Upper lobe of right lung (tissue), 1 donor: ENCODE data around the gene CYP2S1. TPM values are rescaled to one million over a fixed set of nuclear protein-coding genes. Genes with fewer than 3 reads are reported as not detected.

Source experiments
- ATAC-seq: fragments of 200-7000 bp; cut with Tn5 transposase; one replicate; pipeline ENCODE4 v1.9.1; 2020; ENCODE audit warnings: mild to moderate bottlenecking, moderate library complexity
- DNase-seq: peaks from one replicate; pipeline ENCODE4 v3.0.0-alpha.2; 2020
- H3K27ac ChIP-seq: fragments of 200-600 bp; one replicate; pipeline ENCODE4 v1.8.0; 2022
- H3K27me3 ChIP-seq: fragments of 200-600 bp; one replicate; pipeline ENCODE4 v1.8.0; 2022; ENCODE audit warnings: mild to moderate bottlenecking
- H3K36me3 ChIP-seq: fragments of 200-600 bp; one replicate; pipeline ENCODE4 v1.8.0; 2022
- H3K4me1 ChIP-seq: fragments of 200-600 bp; one replicate; pipeline ENCODE4 v1.8.0; 2022
- H3K4me3 ChIP-seq: fragments of 200-600 bp; one replicate; pipeline ENCODE4 v1.8.0; 2022; ENCODE audit warnings: mild to moderate bottlenecking
- H3K9me3 ChIP-seq: fragments of 200-600 bp; one replicate; pipeline ENCODE4 v1.8.0; 2022
- CTCF ChIP-seq: fragments of 200-600 bp; IDR thresholded peaks from one replicate; pipeline ENCODE4 v1.8.0; 2022; ENCODE audit warnings: antibody characterized with exemption
- intact Hi-C: fragments of 100-400 bp; cut with DNase I; formaldehyde crosslinking; loops from one replicate; pipeline ENCODE4 v1.11.0; 2022
- total RNA-seq: library from RNA; stranded (reverse); fragmentation: NEBNext Ultra II Directional; extraction: Animal tissue kit (Norgen Biotek cat#: 25700); gene quantifications from one replicate; pipeline ENCODE4 v1.2.1, GENCODE V29; 2021
- donor health status: DM: no; HTN: yes; CAD: no; lungs with severe emphysema.

Gene CYP2S1
- total RNA-seq, 1 donor from 2014 or later = 11.1 TPM

- TF ChIP-seq CTCF = no peak
- intact Hi-C loops = no loop called here
- Histone ChIP-seq H3K4me1 (no peaks in the 10 kb centered on the region), H3K27me3 (no peaks in the 10 kb centered on the region), H3K27ac (no peak overlapping the region), H3K9me3 (no peaks in the 10 kb centered on the region), H3K4me3 (no peak overlapping the region), H3K36me3 (peaks cover 40% of the 10 kb centered on the region)
- DNase-seq (no peak), ATAC-seq (no peak)
Observed at GRCh38 chr19:41239961-41240574, 47.0 kb downstream of the CYP2S1 start.

GRCh38 chr19:41241859-41242258, 48.8 kb downstream of the CYP2S1 start:
- Histone ChIP-seq H3K4me1 (no peaks in the 10 kb centered on the region), H3K36me3 (peaks cover 48% of the 10 kb centered on the region), H3K9me3 (no peaks in the 10 kb centered on the region), H3K27me3 (no peaks in the 10 kb centered on the region), H3K4me3 (no peak overlapping the region), H3K27ac (no peak overlapping the region)
- TF ChIP-seq CTCF = no peak
- no peak for DNase-seq
- intact Hi-C loops = no loop called here
- no peak for ATAC-seq

- Histone ChIP-seq H3K4me1 (no peaks in the 10 kb centered on the region), H3K27ac (no peak overlapping the region), H3K4me3 (no peak overlapping the region), H3K27me3 (no peaks in the 10 kb centered on the region), H3K9me3 (no peaks in the 10 kb centered on the region), H3K36me3 (peaks cover 59% of the 10 kb centered on the region)
- ATAC-seq (no peak), DNase-seq (no peak)
- intact Hi-C loops = no loop called here
- no peak for TF ChIP-seq CTCF
Observed at GRCh38 chr19:41244117-41244516, 51.1 kb downstream of the CYP2S1 start.

- H3K9me3 ChIP-seq = no peaks in the 10 kb centered on the region
- no peak for TF ChIP-seq CTCF
- no peak overlapping the region for H3K4me3 ChIP-seq
- intact Hi-C loops = no loop called here
- peaks cover 64% of the 10 kb centered on the region for H3K36me3 ChIP-seq
- no peak overlapping the region for H3K27ac ChIP-seq
- no peaks in the 10 kb centered on the region for H3K4me1 ChIP-seq
- no peak for ATAC-seq
- H3K27me3 ChIP-seq = no peaks in the 10 kb centered on the region
- DNase-seq = no peak
Observed at GRCh38 chr19:41245843-41246242, 52.8 kb downstream of the CYP2S1 start.

GRCh38 chr19:41248895-41249294, 55.9 kb downstream of the CYP2S1 start:
- H3K36me3 ChIP-seq = peaks cover 69% of the 10 kb centered on the region

More at GRCh38 chr19:41248895-41249294, 55.9 kb downstream of the CYP2S1 start:
- no peak overlapping the region for H3K27ac ChIP-seq
- H3K27me3 ChIP-seq = no peaks in the 10 kb centered on the region
- no peak for TF ChIP-seq CTCF
- ATAC-seq = no peak
- no peaks in the 10 kb centered on the region for H3K9me3 ChIP-seq
- no peaks in the 10 kb centered on the region for H3K4me1 ChIP-seq
- no peak overlapping the region for H3K4me3 ChIP-seq
- DNase-seq = no peak
- intact Hi-C loops = no loop called here
